Activated naive CD4-positive, alpha-beta T cell treated with anti-CD3 and anti-CD28 coated beads, Interleukin-2, amount 10 ng/mL, durations not matched to agents 7 days and 5 days (primary cell): Measurements from ENCODE around the gene CTXND1.

ENCODE experiments used
- CTCF ChIA-PET: fragments of 350-600 bp; sonication (Branson Sonifier 250); formaldehyde crosslinking; loops from one replicate; lab custom pipeline; 2021; ENCODE audit warnings: antibody characterized with exemption; lab: Charles Lee
- DNase-seq: peaks from one replicate; pipeline ENCODE4 v3.0.0-alpha.2; 2020
- H3K27ac Mint-ChIP-seq: one replicate; pipeline ENCODE4 v1.8.0; 2021; ENCODE audit warnings: mild to moderate bottlenecking, moderate library complexity, mixed read lengths
- H3K27me3 Mint-ChIP-seq: one replicate; pipeline ENCODE4 v1.8.0; 2021; ENCODE audit warnings: mild to moderate bottlenecking, mixed read lengths
- H3K36me3 Mint-ChIP-seq: one replicate; pipeline ENCODE4 v1.8.0; 2021; ENCODE audit warnings: mixed read lengths
- H3K4me1 Mint-ChIP-seq: one replicate; pipeline ENCODE4 v1.8.0; 2021; ENCODE audit warnings: mixed read lengths
- H3K4me3 Mint-ChIP-seq: one replicate; pipeline ENCODE4 v1.8.0; 2021; ENCODE audit warnings: mild to moderate bottlenecking, moderate library complexity, mixed read lengths
- H3K9me3 Mint-ChIP-seq: one replicate; pipeline ENCODE4 v1.8.0; 2021; ENCODE audit warnings: mixed read lengths

The CTXND1 gene

DNA sequence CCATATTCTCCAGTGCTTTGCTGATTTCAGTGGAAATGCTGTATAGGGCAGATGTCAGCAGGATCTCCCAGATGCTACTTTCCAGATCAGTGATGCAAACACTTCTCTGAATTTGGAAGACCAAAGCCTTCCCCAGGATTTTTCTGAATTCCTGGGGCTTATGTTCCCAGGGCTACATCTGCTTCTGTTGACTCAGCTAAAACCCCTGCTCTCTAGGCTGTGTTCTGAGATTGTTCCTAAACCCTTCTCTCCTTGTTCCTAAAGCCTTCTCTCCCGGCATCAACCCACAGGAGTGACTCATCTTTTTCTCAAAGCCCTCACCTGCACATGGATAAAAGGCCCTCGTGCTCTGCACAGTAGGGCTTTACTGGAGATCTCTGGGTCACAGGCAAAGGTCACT is 63.8 kb downstream of the CTXND1 start:
- H3K36me3 Mint-ChIP-seq, result peaks cover 21% of the 10 kb centered on the region
- H3K27ac Mint-ChIP-seq, result no peak overlapping the region
- CTCF ChIA-PET, result no interaction called here
- H3K9me3 Mint-ChIP-seq, result no peaks in the 10 kb centered on the region
- peaks cover 5% of the 10 kb centered on the region for H3K27me3 Mint-ChIP-seq
- DNase-seq, result no peak
- H3K4me1 Mint-ChIP-seq, result no peaks in the 10 kb centered on the region
- no peak overlapping the region for H3K4me3 Mint-ChIP-seq

DNA sequence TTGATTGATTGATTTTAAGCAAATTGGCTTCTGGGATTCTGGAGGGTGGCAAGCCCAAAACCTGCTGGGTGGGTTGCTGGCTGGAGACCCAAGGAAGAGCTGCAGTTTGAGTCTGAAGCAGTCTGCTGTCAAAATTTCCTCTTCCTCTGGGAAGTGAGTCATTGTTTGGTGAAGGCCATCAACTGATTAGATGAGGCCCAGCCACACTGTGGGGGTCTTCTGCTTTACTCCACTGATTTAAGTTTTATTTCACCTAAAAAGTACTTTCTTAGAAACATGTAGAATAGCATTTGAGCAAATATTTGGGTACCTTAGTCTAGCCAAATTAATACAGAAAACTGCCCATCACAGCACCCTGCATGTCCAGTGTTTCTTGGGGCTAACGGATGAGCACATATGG is 65.4 kb downstream of the CTXND1 start:
- CTCF ChIA-PET, result interaction anchor here (0.9 kb wide), 1 partner anchor 26 kb away, joined by 3 read pairs; no protein-coding TSS in a partner anchor
- DNase-seq, result no peak
- Mint-ChIP-seq H3K27me3 (no peaks in the 10 kb centered on the region), H3K27ac (no peak overlapping the region), H3K4me1 (no peaks in the 10 kb centered on the region), H3K9me3 (no peaks in the 10 kb centered on the region), H3K4me3 (no peak overlapping the region), H3K36me3 (peaks cover 26% of the 10 kb centered on the region)

DNA sequence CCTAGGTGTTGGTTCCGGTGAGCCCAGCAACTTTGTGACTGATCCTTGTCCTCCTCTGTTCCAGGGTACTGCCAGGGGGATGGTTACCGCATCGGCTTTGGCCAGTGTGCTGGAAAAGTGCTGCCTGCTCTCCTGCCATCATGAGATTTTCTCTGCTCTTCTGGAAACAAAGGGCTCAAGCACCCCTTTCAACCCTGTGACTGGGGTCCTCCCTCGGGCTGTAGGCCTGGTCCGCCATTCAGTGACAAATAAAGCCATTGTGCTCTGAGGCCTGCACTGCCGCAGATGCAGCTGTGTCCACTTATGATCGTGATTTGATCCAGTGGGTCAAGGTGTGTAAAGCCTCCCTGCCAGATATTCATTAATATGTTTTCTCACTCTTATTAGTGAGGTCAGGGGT is 65.9 kb downstream of the CTXND1 start:
- Mint-ChIP-seq H3K9me3 (no peaks in the 10 kb centered on the region), H3K27ac (no peak overlapping the region), H3K4me1 (no peaks in the 10 kb centered on the region), H3K4me3 (no peak overlapping the region), H3K27me3 (no peaks in the 10 kb centered on the region), H3K36me3 (peaks cover 26% of the 10 kb centered on the region)
- no peak for DNase-seq
- CTCF ChIA-PET, result no interaction called here

DNA sequence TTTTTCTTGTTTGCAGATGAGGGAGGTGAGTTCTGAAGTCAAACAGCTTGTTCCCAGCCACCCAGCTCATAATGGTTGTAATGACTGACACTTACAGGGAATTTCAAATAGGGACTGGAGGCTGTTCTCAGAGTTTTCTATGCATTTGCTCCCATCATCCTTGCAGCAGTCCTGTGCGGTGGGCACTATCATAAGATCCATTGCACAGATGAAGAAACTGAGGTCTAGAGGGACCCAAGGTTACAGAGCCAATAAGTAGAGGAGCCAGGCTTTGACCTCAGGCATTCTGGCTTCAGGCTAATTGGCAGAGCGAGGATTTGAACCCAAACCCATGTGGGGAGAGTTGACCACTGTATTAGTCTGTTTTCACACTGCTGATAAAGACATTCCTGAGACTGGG is 66.9 kb downstream of the CTXND1 start:
- Mint-ChIP-seq H3K36me3 (peaks cover 26% of the 10 kb centered on the region), H3K4me1 (no peaks in the 10 kb centered on the region), H3K27me3 (no peaks in the 10 kb centered on the region), H3K27ac (no peak overlapping the region), H3K9me3 (no peaks in the 10 kb centered on the region), H3K4me3 (no peak overlapping the region)
- no peak for DNase-seq
- CTCF ChIA-PET, result no interaction called here

DNA sequence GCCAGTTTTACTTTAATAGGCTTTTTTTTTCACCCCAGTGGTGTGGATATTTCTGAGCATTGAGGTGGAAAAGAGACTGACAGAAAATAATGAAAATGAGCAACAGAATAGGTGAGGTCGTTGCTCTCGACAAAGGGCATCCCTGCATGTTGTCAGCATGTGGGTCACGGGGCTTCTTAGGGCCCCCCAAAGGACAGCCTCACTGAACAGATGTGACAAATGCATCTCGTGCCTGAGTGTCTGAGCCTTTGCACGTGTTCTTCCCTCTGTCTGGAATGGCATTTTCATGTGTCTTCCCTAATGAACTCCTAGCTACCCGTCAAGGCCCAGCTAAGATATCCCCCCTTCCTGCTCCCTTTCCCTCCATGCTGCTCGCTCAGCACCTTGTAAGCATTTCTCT is 67.5 kb downstream of the CTXND1 start:
- H3K4me1 Mint-ChIP-seq, result no peaks in the 10 kb centered on the region
- no peak for DNase-seq
- no peaks in the 10 kb centered on the region for H3K9me3 Mint-ChIP-seq

DNA sequence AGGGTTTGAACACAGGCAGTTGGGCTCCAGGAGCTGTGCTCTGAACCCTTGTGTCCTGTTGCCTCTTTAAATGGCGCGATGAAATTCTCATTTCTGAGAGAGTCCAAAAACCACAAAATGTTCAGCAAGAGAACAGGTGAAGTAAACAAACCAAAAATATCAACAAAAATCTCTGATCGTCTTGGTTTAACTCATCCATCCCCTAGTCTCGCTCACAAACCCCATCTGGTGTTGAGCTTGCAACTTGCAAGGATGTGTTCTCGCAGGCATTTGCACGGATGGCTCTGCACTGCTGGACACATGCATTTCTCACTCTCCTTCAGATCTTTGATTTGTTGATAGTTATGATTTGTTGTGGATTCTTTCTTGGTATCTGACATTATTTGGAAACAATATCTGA is 68.1 kb downstream of the CTXND1 start:
- Mint-ChIP-seq H3K4me3 (no peak overlapping the region), H3K36me3 (peaks cover 26% of the 10 kb centered on the region), H3K27me3 (no peaks in the 10 kb centered on the region), H3K9me3 (no peaks in the 10 kb centered on the region), H3K27ac (no peak overlapping the region), H3K4me1 (no peaks in the 10 kb centered on the region)
- CTCF ChIA-PET, result no interaction called here
- no peak for DNase-seq

More for the DNA sequence above, 67.5 kb downstream of the CTXND1 start:
- CTCF ChIA-PET, result no interaction called here
- no peaks in the 10 kb centered on the region for H3K27me3 Mint-ChIP-seq
- no peak overlapping the region for H3K27ac Mint-ChIP-seq
- peaks cover 26% of the 10 kb centered on the region for H3K36me3 Mint-ChIP-seq
- H3K4me3 Mint-ChIP-seq, result no peak overlapping the region

DNA sequence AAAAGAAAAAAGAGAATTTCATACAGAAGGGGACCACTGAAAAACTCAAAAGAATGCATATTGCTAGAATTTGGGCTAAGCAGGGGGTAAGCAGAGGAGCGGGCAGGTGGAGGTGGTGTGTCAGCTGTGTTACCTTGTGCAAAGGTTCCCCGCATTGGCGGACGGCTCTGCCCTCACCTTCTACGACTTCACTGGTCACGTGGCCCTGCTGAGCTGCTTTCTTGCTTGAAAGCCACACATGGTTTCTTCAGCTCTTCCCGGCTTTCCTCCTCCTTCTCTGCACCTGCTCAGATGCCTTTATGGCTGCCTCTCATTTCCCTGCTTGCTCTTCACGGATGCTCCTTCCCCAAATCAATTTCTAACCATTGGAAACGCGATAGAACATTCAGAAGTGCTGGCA is 68.7 kb downstream of the CTXND1 start:
- no peaks in the 10 kb centered on the region for H3K27me3 Mint-ChIP-seq
- no peak for DNase-seq
- no peak overlapping the region for H3K27ac Mint-ChIP-seq
- H3K4me3 Mint-ChIP-seq, result no peak overlapping the region
- no peaks in the 10 kb centered on the region for H3K4me1 Mint-ChIP-seq
- H3K9me3 Mint-ChIP-seq, result no peaks in the 10 kb centered on the region
- peaks cover 23% of the 10 kb centered on the region for H3K36me3 Mint-ChIP-seq
- CTCF ChIA-PET, result no interaction called here

DNA sequence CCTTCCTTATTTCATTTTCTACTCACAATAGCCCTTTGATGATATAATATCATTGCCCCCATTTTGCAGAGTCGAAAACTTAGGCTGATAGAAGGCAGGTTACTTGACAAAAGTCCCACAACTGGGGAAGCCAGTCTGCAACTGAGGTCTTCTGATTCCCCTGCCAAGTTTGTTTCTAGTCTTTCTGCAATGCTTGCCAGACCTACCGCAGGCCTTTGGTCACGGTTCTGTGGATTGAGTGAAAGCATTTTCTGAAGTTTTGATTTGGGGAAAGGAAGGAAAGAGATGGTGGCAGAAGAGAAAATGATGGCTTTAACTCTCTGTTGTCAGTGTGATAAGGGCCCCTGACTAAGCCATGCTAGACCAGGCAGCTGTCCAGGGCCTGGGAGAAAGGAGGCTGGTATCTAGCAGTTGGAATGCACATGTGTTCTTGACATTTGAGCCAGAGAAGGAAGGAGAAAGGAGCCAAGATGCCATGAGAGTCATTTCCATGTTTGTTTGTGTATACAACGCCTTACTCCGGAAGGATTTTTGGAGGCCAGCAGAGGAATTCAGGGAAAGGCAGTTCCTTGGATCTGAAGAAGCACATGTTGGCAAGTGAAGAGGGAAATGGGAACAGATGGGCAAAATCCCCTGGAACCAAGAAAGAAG is 69.3 kb downstream of the CTXND1 start:
- DNase-seq, result no peak
- CTCF ChIA-PET, result no interaction called here

DNA sequence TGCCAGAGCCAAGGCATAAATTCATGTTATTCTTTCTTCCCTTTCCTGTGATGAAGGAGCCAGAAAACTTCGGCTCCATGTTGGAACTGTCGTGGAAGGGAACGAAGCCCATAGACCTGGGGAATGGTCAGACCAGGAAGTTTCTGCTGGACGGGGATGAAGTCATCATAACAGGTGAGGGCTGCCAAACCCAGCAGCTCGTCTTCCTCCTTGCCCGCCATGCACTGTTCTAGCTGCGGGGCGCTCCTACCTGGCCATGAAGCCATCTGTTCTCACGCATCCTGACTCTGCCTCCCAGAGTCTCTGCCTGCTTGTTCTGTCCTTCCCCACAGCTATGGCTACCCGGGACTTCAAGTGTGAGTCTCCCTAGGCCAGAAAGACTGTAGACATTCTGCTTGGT is 71.0 kb downstream of the CTXND1 start:
- peaks cover 13% of the 10 kb centered on the region for H3K36me3 Mint-ChIP-seq

More for the DNA sequence above, 69.3 kb downstream of the CTXND1 start:
- no peak overlapping the region for H3K27ac Mint-ChIP-seq
- H3K4me1 Mint-ChIP-seq, result no peaks in the 10 kb centered on the region
- peaks cover 22% of the 10 kb centered on the region for H3K36me3 Mint-ChIP-seq
- no peaks in the 10 kb centered on the region for H3K27me3 Mint-ChIP-seq
- H3K4me3 Mint-ChIP-seq, result no peak overlapping the region
- H3K9me3 Mint-ChIP-seq, result no peaks in the 10 kb centered on the region

DNA sequence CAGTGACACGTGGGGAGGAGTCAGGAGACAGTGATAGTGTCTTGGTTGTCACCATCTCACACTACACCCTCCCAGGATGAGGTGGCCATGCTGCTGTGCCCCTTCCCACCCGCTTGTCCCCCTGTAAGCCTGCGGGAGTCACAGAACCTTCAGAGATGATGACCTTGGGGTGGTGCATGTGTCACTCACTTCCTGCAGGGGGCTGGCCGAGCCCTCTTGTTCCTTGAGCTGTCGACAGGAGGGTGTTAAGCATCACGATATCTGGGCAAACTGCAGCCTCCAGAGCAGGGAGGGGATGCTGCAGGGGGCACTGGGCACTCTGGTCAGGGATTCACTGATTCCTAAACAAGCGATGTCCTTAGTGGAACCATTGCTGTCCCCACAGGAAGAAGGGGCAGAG is 71.5 kb downstream of the CTXND1 start:
- Mint-ChIP-seq H3K27ac (no peak overlapping the region), H3K4me3 (no peak overlapping the region), H3K27me3 (no peaks in the 10 kb centered on the region), H3K4me1 (no peaks in the 10 kb centered on the region), H3K36me3 (peaks cover 13% of the 10 kb centered on the region), H3K9me3 (no peaks in the 10 kb centered on the region)
- DNase-seq, result no peak
- CTCF ChIA-PET, result no interaction called here

More for the DNA sequence above, 71.0 kb downstream of the CTXND1 start:
- DNase-seq, result no peak
- Mint-ChIP-seq H3K4me3 (no peak overlapping the region), H3K4me1 (no peaks in the 10 kb centered on the region), H3K27ac (no peak overlapping the region), H3K27me3 (no peaks in the 10 kb centered on the region), H3K9me3 (no peaks in the 10 kb centered on the region)
- CTCF ChIA-PET, result no interaction called here

DNA sequence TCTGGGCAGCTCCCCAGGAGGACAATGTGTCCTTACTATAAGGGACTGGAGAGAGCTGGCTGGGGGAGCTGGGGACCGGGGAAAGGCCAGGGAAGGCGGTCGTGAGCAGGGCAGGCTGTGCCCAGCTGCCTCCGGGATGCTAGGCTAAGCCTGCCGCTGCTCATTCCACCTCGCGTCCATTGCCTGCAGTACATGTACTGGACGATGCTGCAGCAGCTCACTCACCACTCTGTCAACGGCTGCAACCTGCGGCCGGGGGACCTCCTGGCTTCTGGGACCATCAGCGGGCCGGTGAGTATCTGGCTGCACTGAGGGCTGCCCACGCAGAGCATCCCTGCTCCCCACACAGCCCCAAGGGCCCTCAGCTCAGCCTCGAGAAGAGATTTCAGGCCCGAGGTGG is 72.1 kb downstream of the CTXND1 start:
- H3K36me3 Mint-ChIP-seq, result peaks cover 10% of the 10 kb centered on the region

DNA sequence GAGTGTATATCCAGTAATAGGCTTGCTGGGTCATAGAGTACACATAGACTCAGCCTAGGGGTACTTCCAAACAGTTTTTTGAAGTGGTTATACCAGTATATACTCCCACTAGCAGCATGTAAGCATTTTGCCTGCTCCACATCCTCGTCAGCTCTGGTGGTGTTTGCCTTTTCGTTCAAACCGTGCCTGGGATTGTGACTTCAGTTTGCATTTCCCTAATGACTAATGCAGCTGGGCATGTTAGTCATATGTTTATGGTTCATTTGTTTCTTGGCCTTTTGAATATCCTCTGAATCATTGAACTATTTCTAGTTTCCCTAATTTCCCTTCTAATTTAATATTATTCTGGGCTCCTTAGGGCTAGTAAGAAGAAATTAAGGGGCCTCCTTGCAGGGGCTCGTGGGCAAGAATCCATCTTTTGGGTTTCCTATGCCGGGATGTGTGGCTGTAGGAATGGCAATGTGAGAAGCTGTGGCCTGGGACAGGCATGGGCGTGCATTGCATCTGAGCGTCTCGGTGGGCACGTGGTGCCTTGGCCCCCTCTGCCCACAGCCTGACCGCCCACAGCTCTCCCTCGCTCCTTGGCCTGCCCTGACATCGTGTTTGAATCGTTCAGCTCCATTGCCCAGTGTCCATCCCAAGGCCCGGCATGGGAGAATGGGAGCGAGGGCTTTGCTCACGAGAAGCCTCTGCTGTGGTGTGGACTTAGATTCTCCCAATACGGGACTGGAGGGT is 72.8 kb downstream of the CTXND1 start:
- Mint-ChIP-seq H3K4me1 (no peaks in the 10 kb centered on the region), H3K36me3 (peaks cover 8% of the 10 kb centered on the region), H3K9me3 (no peaks in the 10 kb centered on the region), H3K27ac (no peak overlapping the region), H3K27me3 (no peaks in the 10 kb centered on the region), H3K4me3 (no peak overlapping the region)
- no peak for DNase-seq
- CTCF ChIA-PET, result no interaction called here

More for the DNA sequence above, 72.1 kb downstream of the CTXND1 start:
- H3K9me3 Mint-ChIP-seq, result no peaks in the 10 kb centered on the region
- H3K27me3 Mint-ChIP-seq, result no peaks in the 10 kb centered on the region
- CTCF ChIA-PET, result no interaction called here
- H3K4me1 Mint-ChIP-seq, result no peaks in the 10 kb centered on the region
- no peak for DNase-seq
- no peak overlapping the region for H3K27ac Mint-ChIP-seq
- H3K4me3 Mint-ChIP-seq, result no peak overlapping the region

DNA sequence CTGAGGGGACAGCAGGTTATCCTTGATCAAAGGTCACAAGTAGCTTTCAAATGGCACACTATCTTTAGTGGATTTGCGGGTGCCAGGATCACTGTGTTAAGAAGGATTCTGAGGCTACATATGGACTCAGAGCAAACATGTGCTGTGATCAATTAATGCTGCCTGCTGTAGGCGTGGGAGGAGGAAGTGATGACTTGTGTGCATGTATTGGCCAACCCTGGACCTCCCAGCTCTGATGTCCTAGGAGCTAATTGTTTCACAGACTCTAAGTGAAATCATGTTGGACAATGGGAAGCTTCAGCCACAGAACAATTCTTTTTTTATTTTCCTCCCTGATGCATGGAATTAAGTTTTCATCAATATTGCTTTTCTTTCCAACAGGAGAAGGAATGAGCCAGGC is 74.9 kb downstream of the CTXND1 start:
- no peaks in the 10 kb centered on the region for H3K4me1 Mint-ChIP-seq
- H3K27me3 Mint-ChIP-seq, result no peaks in the 10 kb centered on the region
- H3K36me3 Mint-ChIP-seq, result peaks cover 11% of the 10 kb centered on the region
- H3K27ac Mint-ChIP-seq, result no peak overlapping the region
- H3K4me3 Mint-ChIP-seq, result no peak overlapping the region
- H3K9me3 Mint-ChIP-seq, result no peaks in the 10 kb centered on the region
- no peak for DNase-seq
- CTCF ChIA-PET, result interaction anchor here (0.7 to 1.3 kb wide), 2 partner anchors 10 to 795 kb away, joined by 3 read pairs; no protein-coding TSS in a partner anchor

DNA sequence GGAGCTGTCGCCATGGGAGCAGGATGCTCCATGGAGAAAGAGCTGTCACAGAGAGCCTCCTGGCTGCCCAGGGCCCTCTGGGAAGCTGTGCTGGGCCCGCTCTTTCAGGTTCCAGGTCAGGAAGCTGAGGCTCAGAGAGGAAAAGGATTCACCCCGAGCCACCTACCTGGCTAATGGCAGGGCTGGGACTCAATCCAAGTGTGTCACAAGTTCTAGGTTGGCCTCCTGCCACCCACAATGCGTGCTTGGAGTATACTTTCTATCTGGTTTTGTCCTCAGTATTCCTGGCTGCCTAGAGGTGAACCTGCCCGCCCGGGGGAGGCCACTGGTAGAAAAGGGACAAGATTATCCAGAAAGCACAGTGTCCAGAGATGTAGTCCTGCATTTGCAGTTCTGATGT is 75.6 kb downstream of the CTXND1 start:
- no peak for DNase-seq
- Mint-ChIP-seq H3K36me3 (peaks cover 6% of the 10 kb centered on the region), H3K4me3 (no peak overlapping the region), H3K9me3 (no peaks in the 10 kb centered on the region), H3K27ac (no peak overlapping the region), H3K4me1 (no peaks in the 10 kb centered on the region), H3K27me3 (no peaks in the 10 kb centered on the region)
- CTCF ChIA-PET, result no interaction called here

DNA sequence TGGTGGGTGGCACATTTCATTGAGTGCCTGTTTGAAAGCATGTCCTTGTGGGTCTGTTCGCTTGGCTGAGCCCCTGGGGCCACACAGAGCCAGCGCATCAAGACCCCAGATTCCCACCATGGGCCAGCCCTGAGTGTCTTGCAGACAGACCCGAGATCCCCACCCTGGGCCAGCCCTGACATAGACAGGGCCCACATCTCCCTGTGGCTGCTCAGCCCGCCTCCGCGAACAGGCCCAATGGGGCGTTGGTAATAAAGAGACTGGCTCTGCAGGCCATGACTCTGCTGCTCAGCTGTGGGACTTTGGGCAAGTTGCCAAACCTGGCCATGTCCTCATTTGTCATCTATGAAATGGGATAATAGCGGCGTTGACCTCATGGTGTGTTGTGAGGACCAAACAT is 76.6 kb downstream of the CTXND1 start:
- no peaks in the 10 kb centered on the region for H3K9me3 Mint-ChIP-seq
- no peak overlapping the region for H3K4me3 Mint-ChIP-seq
- H3K36me3 Mint-ChIP-seq, result peaks cover 6% of the 10 kb centered on the region
- H3K27ac Mint-ChIP-seq, result no peak overlapping the region
- CTCF ChIA-PET, result interaction anchor here (1.3 to 3.6 kb wide), 3 partner anchors 115 to 836 kb away, joined by 3 to 22 read pairs (median 10); partner anchors contain the start of gene ZFAND6
- no peak for DNase-seq
- no peaks in the 10 kb centered on the region for H3K27me3 Mint-ChIP-seq
- H3K4me1 Mint-ChIP-seq, result no peaks in the 10 kb centered on the region
